HepG2 (cell line): ENCODE measurements around the gene RRP8. TPM values are rescaled to one million over a fixed set of nuclear protein-coding genes. Genes with fewer than 3 reads are reported as not detected.

ENCODE experiments used
- DNMT3B ChIP-seq: conservative IDR thresholded peaks from 2 replicates; pipeline ENCODE4 v1.6.1; 2016; ENCODE audit warnings: missing biosample characterization, control low read depth
- FOSL1 ChIP-seq: sonication (generic); formaldehyde crosslinking; IDR thresholded peaks from 2 replicates; pipeline ENCODE4 v1.9.0; 2021; ENCODE audit warnings: missing genetic modification reagents, borderline replicate concordance
- FOXA3 ChIP-seq: IDR thresholded peaks from 2 replicates; pipeline ENCODE4 v1.6.1; 2016; ENCODE audit warnings: missing genetic modification reagents, missing compliant biosample characterization
- HDAC2 ChIP-seq: sonication (generic); formaldehyde crosslinking; IDR thresholded peaks from 2 replicates; pipeline ENCODE4 v1.4.0; 2020; ENCODE audit warnings: missing genetic modification reagents
- HOXD1 ChIP-seq: sonication (generic); formaldehyde crosslinking; IDR thresholded peaks from 2 replicates; pipeline ENCODE4 v1.5.0; 2020; ENCODE audit warnings: missing genetic modification reagents
- KDM1A ChIP-seq: IDR thresholded peaks from 2 replicates; pipeline ENCODE4 v1.6.1; 2016; ENCODE audit warnings: missing compliant biosample characterization
- KDM4B ChIP-seq: sonication (generic); formaldehyde crosslinking; IDR thresholded peaks from 2 replicates; pipeline ENCODE4 v1.4.0; 2020; ENCODE audit warnings: missing genetic modification reagents
- PAX8 ChIP-seq: sonication (generic); formaldehyde crosslinking; IDR thresholded peaks from 2 replicates; pipeline ENCODE4 v1.8.0; 2022; ENCODE audit warnings: mild to moderate bottlenecking, missing genetic modification reagents, borderline replicate concordance
- PHF20 ChIP-seq: sonication (generic); formaldehyde crosslinking; IDR thresholded peaks from 2 replicates; pipeline ENCODE4 v1.5.0; 2020; ENCODE audit warnings: mild to moderate bottlenecking, missing genetic modification reagents
- PPARG ChIP-seq: conservative IDR thresholded peaks from 2 replicates; pipeline ENCODE4 v1.6.1; 2016; ENCODE audit warnings: missing biosample characterization, missing genetic modification reagents
- RFXAP ChIP-seq: sonication (generic); formaldehyde crosslinking; IDR thresholded peaks from 2 replicates; pipeline ENCODE4 v1.4.0; 2020; ENCODE audit warnings: missing genetic modification reagents, borderline replicate concordance
- SIN3A ChIP-seq: IDR thresholded peaks from 2 replicates; pipeline ENCODE4 v1.6.1; 2011; ENCODE audit warnings: low read depth, mild to moderate bottlenecking, control low read depth, low read length, borderline replicate concordance
- TAF1 ChIP-seq: sonication (generic); formaldehyde crosslinking; IDR thresholded peaks from 2 replicates; pipeline ENCODE4 v1.4.0; 2020; ENCODE audit warnings: missing genetic modification reagents
- ZNF263 ChIP-seq: sonication (generic); formaldehyde crosslinking; IDR thresholded peaks from 2 replicates; pipeline ENCODE4 v1.4.0; 2020; ENCODE audit warnings: missing genetic modification reagents
- ZNF264 ChIP-seq: sonication (generic); formaldehyde crosslinking; IDR thresholded peaks from 2 replicates; pipeline ENCODE4 v1.4.0; 2020; ENCODE audit warnings: missing genetic modification reagents
- ZNF431 ChIP-seq: sonication (generic); formaldehyde crosslinking; IDR thresholded peaks from 2 replicates; pipeline ENCODE4 v1.9.0; 2022; ENCODE audit warnings: missing genetic modification reagents, low read depth, mild to moderate bottlenecking, borderline replicate concordance
- ZNF644 ChIP-seq: IDR thresholded peaks from 2 replicates; pipeline ENCODE4 v1.6.1; 2016; ENCODE audit warnings: low read depth
- ZNF672 ChIP-seq: sonication (generic); formaldehyde crosslinking; IDR thresholded peaks from 2 replicates; pipeline ENCODE4 v1.8.1; 2022; ENCODE audit warnings: missing genetic modification reagents
- ZNF746 ChIP-seq: sonication (generic); formaldehyde crosslinking; IDR thresholded peaks from 2 replicates; pipeline ENCODE4 v1.8.0; 2022; ENCODE audit warnings: mild to moderate bottlenecking, missing genetic modification reagents
- ZNF773 ChIP-seq: sonication (generic); formaldehyde crosslinking; IDR thresholded peaks from 2 replicates; pipeline ENCODE4 v1.4.0; 2020; ENCODE audit warnings: missing genetic modification reagents, borderline replicate concordance
- ZSCAN30 ChIP-seq: sonication (generic); formaldehyde crosslinking; IDR thresholded peaks from 2 replicates; pipeline ENCODE4 v1.5.0; 2020; ENCODE audit warnings: mild to moderate bottlenecking, missing genetic modification reagents
- polyA plus RNA-seq, 8 experiments: library from polyadenylated mRNA; depleted of rRNA in 3 of 8; stranded (reverse) in 7 of 8; unstranded in 1 of 8; fragments of >200 nt; fragmentation: Illumina TruSeq in 4 of 8; extraction: Trizol in 4 of 8; gene quantifications; 2 replicates each; pipeline versions ENCODE4 v1.2.1 to v1.2.3, GENCODE V29; 2011 to 2016; ENCODE audit warnings: low read depth in 4 of 8, missing spikeins in 1 of 8, mixed read lengths in 1 of 8; ENCODE audit not compliant: insufficient read depth in 1 of 8
- total RNA-seq, 5 experiments: library from RNA; depleted of rRNA; stranded (reverse); fragments of >200 nt; fragmentation: Illumina TruSeq; extraction: Trizol; gene quantifications; 2 replicates each; pipeline ENCODE4 v1.2.3, GENCODE V29; 2016; ENCODE audit warnings: low read depth in 1 of 5
- TF ChIP-seq, protein P1 (sequence below): sonication (generic); formaldehyde crosslinking; IDR thresholded peaks from 2 replicates; pipeline ENCODE4 v1.8.1; 2023; ENCODE audit warnings: mild to moderate bottlenecking, moderate library complexity, missing genetic modification reagents
- TF ChIP-seq, protein P2 (sequence below): sonication (generic); formaldehyde crosslinking; IDR thresholded peaks from 2 replicates; pipeline ENCODE4 v1.4.0; 2020; ENCODE audit warnings: missing genetic modification reagents, borderline replicate concordance
- TF ChIP-seq, protein P3 (sequence below): sonication (generic); formaldehyde crosslinking; IDR thresholded peaks from 2 replicates; pipeline ENCODE4 v1.4.0; 2020; ENCODE audit warnings: missing genetic modification reagents
- TF ChIP-seq, protein P4 (sequence below): sonication (generic); IDR thresholded peaks from 2 replicates; pipeline ENCODE4 v1.6.1; 2016; ENCODE audit warnings: low read depth, borderline replicate concordance
- TF ChIP-seq, protein P5 (sequence below): IDR thresholded peaks from 2 replicates; pipeline ENCODE4 v1.6.1; 2012; ENCODE audit warnings: inconsistent platforms
- TF ChIP-seq, protein P6 (sequence below): sonication (generic); formaldehyde crosslinking; IDR thresholded peaks from 2 replicates; pipeline ENCODE4 v1.4.0; 2020; ENCODE audit warnings: missing genetic modification reagents

The RRP8 gene
- total and polyA plus RNA-seq, 2 of the 13 experiments (the other 11 are each of a cell fraction or from before 2014, with no cell fraction given): 7.2 to 21.6 TPM

DNA sequence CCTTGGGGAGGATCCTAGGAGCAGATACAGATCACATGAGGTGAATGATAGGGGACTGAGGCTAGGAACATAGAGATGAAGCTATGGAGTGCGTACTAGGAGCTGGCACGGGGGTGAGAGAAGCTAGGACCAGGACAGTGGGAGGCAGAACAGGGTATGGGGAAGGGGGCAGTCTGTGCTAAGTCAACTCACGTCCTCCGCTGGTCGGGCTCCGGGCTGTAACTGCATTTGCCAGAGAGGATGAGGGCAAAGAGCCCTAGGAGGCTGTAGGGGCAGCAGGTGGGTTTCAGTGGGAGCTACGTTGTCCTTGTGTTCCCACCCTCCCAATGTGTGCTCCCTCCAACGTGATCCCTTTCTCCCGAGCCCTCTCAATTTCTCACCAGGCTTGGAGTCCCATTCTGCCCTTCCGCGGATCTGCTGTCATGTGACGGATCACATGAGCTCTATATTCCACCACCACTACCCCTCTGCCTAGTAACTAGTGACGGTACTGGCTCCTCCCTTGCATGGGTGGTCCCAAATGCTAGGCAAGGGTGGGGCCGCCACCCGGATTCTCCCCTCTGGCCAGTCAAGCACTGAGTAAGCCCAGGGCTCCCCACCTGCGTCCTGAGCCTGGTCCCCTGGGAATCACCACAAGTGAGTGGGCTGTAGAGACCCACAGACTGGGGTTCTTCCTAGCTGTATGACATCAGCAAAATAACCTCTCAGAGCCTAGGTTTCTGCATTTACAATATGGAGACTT is 15.8 kb upstream of the RRP8 start, which contains the start of gene TPP1 (continued):
- peak; percentile 100 for TF ChIP-seq RFXAP
- TF ChIP-seq TAF1 (CRISPR knock-in tag): peak; percentile 53; the same call in 1 of the 2 replicates
- 0 out of 2 replicates have a peak, but pooled peaks have one; percentile 13 for TF ChIP-seq PPARG (CRISPR knock-in tag)
- TF ChIP-seq PAX8: no peak
- TF ChIP-seq ZNF746: no peak
- peak; percentile 57; the same call in 1 of the 2 replicates for TF ChIP-seq HDAC2
- no peak for TF ChIP-seq ZNF672 (CRISPR knock-in tag)
- no peak for TF ChIP-seq HOXD1 (CRISPR knock-in tag)
- no peak for TF ChIP-seq ZNF431
- TF ChIP-seq ZNF773 (CRISPR knock-in tag): no peak
- TF ChIP-seq, protein P1, sequence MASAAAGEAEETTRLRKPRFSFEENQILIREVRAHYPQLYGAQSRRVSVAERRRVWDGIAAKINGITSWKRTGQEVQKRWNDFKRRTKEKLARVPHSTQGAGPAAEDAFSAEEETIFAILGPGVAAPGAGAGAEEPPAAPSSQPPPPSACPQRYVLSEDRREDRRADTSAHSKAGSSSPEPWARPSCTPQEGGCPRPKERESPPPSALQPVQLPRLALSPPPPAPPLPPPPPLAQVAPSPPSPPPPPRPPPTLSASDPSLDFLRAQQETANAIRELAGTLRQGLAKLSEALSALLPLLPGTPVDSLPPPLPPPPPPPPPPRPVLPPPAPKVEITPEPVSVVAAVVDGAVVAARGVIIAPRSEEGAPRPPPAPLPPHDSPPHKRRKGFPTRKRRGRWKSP: no peak
- TF ChIP-seq DNMT3B: no peak
- TF ChIP-seq PHF20 (CRISPR knock-in tag): peak; percentile 94
- TF ChIP-seq KDM4B (CRISPR knock-in tag): no peak
- TF ChIP-seq ZNF644: no peak
- TF ChIP-seq, protein P2, sequence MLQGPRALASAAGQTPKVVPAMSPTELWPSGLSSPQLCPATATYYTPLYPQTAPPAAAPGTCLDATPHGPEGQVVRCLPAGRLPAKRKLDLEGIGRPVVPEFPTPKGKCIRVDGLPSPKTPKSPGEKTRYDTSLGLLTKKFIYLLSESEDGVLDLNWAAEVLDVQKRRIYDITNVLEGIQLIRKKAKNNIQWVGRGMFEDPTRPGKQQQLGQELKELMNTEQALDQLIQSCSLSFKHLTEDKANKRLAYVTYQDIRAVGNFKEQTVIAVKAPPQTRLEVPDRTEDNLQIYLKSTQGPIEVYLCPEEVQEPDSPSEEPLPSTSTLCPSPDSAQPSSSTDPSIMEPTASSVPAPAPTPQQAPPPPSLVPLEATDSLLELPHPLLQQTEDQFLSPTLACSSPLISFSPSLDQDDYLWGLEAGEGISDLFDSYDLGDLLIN: no peak
- peak; percentile 42; the same call in 1 of the 2 replicates for TF ChIP-seq FOXA3 (CRISPR knock-in tag)
- TF ChIP-seq FOSL1 (CRISPR knock-in tag): no peak
- TF ChIP-seq, protein P3, sequence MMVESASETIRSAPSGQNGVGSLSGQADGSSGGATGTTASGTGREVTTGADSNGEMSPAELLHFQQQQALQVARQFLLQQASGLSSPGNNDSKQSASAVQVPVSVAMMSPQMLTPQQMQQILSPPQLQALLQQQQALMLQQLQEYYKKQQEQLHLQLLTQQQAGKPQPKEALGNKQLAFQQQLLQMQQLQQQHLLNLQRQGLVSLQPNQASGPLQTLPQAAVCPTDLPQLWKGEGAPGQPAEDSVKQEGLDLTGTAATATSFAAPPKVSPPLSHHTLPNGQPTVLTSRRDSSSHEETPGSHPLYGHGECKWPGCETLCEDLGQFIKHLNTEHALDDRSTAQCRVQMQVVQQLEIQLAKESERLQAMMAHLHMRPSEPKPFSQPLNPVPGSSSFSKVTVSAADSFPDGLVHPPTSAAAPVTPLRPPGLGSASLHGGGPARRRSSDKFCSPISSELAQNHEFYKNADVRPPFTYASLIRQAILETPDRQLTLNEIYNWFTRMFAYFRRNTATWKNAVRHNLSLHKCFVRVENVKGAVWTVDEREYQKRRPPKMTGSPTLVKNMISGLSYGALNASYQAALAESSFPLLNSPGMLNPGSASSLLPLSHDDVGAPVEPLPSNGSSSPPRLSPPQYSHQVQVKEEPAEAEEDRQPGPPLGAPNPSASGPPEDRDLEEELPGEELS (CRISPR knock-in tag): 0 out of 2 replicates have a peak, but pooled peaks have one; percentile 16
- TF ChIP-seq SIN3A: peak; percentile 82; the same call in 1 of the 2 replicates
- TF ChIP-seq ZSCAN30: no peak
- peak; percentile 70; the same call in 1 of the 2 replicates for TF ChIP-seq ZNF264 (CRISPR knock-in tag)
- TF ChIP-seq KDM1A (CRISPR knock-in tag): no peak
- TF ChIP-seq, protein P4, sequence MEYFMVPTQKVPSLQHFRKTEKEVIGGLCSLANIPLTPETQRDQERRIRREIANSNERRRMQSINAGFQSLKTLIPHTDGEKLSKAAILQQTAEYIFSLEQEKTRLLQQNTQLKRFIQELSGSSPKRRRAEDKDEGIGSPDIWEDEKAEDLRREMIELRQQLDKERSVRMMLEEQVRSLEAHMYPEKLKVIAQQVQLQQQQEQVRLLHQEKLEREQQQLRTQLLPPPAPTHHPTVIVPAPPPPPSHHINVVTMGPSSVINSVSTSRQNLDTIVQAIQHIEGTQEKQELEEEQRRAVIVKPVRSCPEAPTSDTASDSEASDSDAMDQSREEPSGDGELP: peak; percentile 44; the same call in 1 of the 2 replicates
- TF ChIP-seq, protein P5, sequence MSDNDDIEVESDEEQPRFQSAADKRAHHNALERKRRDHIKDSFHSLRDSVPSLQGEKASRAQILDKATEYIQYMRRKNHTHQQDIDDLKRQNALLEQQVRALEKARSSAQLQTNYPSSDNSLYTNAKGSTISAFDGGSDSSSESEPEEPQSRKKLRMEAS: no peak
- TF ChIP-seq, protein P6, sequence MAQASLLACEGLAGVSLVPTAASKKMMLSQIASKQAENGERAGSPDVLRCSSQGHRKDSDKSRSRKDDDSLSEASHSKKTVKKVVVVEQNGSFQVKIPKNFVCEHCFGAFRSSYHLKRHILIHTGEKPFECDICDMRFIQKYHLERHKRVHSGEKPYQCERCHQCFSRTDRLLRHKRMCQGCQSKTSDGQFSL (CRISPR knock-in tag): no peak
- TF ChIP-seq ZNF263 (CRISPR knock-in tag): peak; percentile 88
